ENCODE measurements around the gene PNMA1.
"Not testable (repeated sequence)": the region's sequence is repeated elsewhere in the genome, so short reads cannot be mapped to it uniquely, and the experiment has no call there.

The PNMA1 gene

DNA sequence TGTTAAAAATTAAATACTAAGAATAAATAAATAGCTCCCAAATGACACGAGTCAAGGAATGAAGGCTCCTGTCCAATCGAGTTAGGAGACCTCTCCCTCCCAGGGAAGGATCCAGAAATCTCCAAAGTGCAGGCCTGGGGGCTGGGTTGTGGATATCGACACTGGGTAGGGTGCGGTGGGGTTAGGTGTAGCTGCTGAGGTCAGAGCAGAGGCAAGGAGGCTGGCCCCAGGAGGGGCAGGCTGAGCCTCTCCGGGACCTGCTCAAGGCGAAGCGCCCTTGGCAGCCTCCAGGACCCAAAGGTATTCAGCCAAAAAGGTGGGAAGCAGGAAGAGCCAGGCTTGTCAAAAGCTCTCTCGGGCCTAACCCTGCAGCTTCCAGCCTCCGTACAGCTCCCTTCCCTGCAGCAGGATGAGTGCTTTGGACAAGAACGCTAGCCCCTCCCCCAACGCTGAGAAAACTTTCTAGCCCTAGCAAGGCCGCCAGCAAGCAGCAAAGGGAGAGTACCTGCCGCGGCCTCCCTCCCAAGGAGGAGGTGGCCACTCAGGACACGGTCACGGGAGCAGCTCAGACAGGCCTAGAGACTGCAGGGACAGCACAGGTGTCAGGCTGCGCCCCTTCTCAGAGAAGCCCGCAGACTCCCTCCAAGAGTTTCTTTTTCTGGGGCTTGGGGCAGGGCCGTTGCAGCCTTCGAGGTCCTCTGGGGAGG is 3.7 kb upstream of the PNMA1 start:
- no peak for DNase-seq (ENCODE audit: low spot score)

DNA sequence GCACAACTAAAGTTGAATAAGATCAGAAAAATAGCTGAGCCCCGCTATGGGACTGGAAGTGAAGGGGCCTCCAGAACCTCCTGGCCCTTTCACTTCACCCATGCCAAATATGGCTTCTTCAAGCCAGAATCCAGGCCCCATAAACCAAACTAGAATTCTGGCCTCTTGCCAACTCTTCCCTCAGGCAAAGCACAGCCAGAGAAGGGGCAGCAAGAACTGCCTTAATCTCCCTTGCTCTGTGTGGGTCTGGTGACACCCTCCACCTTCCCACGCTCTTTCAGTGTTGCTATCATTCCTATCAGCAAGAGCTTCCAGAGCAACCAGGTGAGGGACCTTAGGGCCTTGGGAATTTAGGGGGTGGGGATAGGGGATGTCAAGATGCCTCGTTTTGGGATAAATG is 3.1 kb upstream of the PNMA1 start:
- no peak for DNase-seq (ENCODE audit: low spot score)

DNA sequence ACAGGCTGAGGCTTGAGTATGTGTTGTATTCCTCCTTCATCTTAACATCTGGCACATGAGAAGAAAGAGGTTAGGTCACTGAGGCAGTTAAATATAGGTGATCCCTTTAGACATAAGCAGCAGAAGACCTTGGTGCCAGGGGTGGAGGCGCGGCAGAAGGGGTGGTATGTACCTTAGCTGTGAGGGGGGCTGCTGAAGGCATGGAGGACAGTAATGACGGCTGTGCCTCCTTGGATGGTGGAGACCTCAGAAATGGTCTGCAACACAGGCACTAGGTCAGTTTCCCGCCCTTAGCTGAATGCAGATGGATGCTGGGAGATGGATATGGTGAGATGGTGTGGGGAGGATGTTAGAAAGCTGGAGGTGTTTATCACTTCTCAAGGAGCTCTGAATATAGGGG is 1.5 kb upstream of the PNMA1 start:
- no peak for DNase-seq (ENCODE audit: low spot score)

- DNase-seq (ENCODE audit: low spot score): no peak
Observed at GRCh38 chr14:73714656-73715081, 485 bp upstream of the PNMA1 start.

DNA sequence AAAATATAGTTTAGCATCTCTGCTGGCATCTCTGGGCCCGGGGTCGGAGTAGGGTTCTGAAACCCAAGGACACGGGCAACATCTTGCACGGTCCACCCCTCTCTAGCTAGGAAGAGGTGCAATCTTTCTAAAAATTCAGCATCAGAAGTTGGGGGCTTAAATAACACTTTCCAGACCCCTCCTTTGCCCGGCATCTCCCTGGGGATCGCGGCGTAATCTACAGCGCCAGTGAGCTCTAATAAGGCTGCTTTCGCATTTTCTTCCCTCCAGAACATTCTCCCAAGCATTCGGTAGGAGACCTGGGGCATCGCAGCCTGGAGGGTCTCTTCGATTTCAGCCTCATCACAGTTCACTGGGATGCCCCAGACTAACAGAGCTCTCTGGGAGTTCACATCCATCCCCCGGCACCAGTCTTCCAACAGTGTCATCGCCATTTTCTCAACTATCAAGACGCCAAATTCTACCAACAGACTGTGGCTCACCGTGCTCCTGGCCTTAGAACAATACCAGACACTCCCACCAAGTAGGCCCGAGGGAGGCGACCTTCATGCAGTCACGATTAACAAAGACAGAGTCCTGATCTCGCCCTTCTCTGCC is 880 bp downstream of the PNMA1 start:
- DNase-seq (ENCODE audit: low spot score): no peak

DNA sequence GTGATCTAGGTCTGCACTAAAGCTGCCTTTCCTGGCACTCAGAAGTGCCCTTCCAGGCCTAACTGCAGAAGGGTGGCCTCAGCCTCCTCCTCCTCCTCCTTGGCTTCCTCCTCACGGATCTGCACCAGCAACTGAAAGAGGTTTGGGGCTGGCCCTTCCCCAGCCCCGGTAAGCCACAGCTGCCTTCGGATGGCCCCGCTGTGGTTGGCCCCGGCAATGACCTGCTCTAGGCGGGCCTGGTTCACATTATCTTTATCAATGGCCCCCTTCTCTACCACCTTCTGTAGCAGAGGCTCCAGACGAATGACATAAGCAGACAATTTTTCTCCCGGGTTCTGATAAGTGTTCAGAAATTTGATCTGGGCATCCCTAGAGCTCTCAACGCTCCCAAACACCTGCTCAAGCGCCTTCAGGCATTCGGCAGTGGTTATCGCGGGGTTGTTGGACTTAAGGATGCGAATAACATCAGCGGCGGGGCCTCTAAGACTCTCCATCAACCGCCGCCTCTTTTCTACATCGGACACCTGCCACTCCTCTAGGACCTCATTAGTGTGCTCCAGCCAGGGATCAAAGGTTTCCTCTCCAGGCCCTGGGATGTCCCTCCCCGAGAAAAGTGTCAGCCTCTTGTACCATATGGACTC is 1.5 kb downstream of the PNMA1 start:
- peak; percentile 58 for DNase-seq (ENCODE audit: low spot score)

DNA sequence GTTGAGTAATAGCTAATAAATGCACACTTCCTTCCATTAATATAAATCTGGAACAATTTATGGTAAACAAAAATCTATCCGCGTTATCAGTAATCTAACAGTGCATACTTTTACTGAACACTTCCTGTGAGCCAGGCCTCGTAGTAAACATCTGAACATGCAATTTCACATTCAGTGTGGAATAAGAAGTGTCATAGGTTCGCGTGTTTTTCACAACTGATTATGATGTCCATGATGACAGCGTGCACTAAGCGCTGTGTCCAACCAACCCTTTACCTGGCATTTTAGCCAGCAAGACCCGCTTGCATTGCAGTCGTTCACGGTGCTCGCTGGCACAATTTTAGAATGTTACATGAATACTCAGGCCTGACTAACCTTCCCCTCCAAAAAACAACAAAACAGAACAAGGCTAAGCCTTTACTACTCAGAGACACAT is 2.1 kb downstream of the PNMA1 start:
- DNase-seq (ENCODE audit: low spot score): no peak

DNA sequence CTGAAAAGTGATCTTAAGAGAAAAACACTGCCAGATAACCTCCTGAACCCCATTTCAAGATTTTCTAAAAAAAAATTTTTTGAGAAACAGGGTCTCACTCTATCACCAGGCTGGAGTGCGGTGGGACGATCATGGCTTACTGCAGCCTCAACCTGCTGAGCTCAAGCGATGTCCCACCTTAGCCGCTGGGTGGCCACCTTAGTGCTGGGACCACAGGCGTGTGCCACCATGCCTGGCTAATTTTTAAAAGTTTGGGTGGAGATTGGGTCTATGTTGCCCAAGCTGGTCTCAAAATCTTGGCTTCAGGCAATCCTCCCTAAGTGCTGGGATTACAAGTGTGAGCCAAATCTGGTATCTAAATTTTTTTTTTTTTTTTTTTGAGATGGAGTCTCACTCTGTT is 3.4 kb downstream of the PNMA1 start:
- no peak for DNase-seq (ENCODE audit: low spot score)

DNA sequence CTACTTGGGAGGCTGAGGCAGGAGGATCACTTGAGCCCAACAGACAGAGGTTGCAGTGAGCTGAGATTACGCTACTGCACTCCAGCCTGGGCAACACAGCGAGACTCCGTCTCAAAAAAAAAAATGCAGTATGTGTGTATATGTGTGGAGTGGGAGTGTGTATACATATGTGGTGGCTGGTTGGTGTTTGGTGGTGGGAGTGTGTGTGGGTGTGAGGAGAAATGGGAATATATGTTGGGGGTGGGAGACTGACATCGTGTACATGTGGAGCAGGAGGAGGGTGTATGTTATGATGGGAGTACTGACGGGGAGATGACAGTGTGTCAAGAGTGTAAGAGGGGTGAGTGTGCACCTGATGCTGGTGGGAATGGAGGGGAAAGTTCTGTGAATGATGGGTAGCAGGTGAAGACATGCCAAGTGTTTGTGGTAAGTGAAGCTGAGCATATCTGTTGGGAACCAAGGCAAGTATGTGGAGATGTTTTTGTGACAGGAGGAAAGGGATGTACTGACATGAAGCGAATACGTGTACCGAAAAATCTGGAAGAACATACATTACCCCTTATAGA is 4.2 kb downstream of the PNMA1 start:
- no peak for DNase-seq (ENCODE audit: low spot score)

DNA sequence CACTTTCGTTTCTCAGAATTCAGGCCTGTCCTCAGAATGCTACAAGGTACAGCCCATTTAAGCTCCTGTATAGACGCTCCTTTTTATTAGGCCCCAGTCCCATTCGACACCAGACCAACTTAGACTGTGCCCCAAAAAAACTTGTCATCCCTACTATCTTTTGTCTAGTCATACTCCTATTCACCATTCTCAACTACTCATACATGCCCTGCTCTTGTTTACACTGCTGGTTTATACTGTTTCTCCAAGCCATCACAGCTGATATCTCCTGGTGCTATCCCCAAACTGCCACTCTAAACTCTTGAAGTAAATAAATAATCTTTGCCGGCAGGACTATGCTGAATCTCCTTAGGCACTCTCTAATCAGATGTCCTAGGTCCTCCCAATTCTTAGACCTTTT is 6.1 kb downstream of the PNMA1 start:
- DNase-seq (ENCODE audit: low spot score): not testable (repeated sequence)

GRCh38 chr14:73700325-73700724 is 13.9 kb downstream of the PNMA1 start:
- DNase-seq (ENCODE audit: low spot score): no peak

DNA sequence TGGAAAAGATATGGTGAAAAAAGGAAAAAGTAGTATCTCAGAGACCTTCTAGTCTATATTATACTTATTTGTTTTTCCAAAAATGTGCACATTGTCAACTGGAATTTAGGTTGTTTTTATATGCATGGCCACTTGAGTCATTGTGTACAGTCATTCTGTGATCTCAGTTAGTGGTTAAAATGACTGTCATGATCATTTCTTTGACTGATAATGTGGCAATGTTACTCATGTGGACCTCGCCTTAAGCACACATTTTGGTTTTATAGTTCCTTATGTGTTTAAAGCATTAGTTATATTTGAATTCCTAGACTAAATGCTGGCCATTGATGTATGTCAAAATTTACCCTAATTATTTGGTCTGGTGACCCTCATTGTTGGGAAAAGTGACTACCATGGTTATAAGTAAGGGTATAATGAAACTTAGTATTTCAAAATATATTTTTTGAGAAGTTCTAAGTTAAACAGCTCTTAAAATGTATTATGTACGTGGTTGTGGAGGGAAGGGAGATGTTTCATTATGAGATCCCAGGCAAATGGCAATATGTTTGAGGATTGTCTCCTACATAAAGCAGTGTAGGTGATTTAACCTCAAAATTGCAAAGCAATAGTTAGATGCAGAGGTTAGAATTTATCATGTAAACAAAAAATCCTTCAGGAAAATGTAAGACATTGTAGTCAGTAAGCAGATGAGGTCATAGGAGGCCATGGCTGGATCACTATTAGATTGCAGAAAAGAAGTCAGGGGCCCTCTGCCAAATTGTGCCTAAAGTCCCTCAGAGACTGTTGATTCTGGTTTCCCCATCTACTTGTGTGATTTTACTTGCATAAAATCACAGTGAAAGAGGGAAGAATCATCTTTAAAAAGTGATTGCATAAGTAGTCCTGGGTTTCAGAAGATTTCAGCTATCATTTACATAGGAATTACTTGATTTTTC is 17.5 kb downstream of the PNMA1 start:
- no peak for DNase-seq (ENCODE audit: low spot score)

- no peak for DNase-seq (ENCODE audit: low spot score)
Observed at GRCh38 chr14:73695997-73696396, 18.2 kb downstream of the PNMA1 start.

DNA sequence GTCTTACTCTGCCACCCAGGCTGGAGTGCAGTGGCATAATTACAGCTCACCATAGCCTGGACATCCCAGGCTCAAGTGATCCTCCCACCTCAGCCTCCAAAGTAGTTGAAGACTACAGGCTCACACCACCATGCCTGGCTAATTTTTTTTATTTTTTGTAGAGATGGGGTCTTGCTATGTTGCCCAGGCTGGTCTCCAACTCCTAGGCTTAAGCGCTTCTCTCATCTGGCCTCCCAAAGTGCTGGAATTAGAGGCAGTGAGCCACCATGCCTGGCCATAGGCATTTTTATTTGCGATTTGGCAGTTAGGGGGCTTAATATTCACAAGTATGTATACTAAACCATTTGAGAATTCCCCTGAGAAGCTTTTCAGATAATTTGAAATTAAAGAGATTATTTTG is 19.1 kb downstream of the PNMA1 start:
- no peak for DNase-seq (ENCODE audit: low spot score)

DNA sequence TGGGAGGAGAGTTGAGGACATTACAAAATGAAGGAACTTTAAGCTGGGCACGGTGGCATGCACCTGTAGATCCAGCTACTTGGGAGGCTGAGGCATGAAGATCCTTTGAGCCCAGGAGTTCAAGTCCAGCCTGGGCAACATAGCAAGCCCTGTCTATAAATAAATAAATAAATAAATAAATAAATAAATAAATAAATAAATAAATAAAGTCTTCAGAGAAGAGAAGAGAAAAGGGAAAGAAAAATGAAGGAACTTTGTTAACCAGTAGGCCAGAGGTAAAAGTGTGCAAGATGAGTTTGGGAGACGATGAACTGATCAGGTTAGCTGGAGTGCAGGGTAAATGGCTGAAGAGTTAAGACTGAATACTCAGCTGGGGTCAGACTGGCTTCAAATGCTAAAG is 20.1 kb downstream of the PNMA1 start:
- no peak for DNase-seq (ENCODE audit: low spot score)

- DNase-seq (ENCODE audit: low spot score): no peak
Observed at GRCh38 chr14:73686901-73687300, 27.3 kb downstream of the PNMA1 start.

GRCh38 chr14:73685328-73685727 is 28.9 kb downstream of the PNMA1 start:
- no peak for DNase-seq (ENCODE audit: low spot score)

DNA sequence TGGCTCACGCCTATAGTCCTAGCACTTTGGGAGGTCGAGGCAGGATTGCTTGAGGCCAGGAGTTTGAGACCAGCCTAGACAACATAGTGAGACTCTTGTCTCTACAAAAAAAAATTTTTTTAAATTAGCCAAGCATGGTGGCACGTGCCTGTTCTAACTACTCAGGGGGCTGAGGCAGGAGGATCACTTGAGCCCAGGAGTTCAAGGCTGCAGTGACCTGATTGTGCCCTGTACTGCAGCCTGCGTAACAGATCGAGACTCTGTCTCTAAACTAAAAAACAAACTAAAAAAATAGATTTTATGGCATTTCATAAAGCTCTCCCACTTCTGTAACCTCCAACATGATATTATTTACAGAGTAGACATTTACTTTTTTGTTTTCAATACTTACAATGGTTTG is 29.6 kb downstream of the PNMA1 start:
- no peak for DNase-seq (ENCODE audit: low spot score)

- no peak for DNase-seq (ENCODE audit: low spot score)
Observed at GRCh38 chr14:73680821-73681220, 33.4 kb downstream of the PNMA1 start.

DNA sequence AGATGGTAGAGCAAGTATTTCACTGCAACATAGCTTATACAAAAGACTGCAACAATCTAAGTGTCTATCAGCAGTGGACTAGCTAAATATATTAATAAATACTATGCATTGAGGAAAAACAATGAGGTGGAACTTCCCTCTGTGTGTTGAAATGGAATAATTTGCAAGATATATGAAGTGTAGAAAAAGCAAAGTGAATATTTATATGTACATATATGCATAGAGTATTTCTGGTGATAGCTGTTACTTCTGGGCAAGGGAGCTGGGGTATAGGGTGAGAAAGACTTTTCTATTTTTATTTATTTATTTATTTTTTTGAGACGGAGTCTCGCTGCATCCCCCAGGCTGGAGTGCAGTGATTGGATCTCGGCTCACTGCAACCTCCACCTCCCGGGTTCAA is 35.5 kb downstream of the PNMA1 start:
- DNase-seq (ENCODE audit: low spot score): no peak

- no peak for DNase-seq (ENCODE audit: low spot score)
Observed at GRCh38 chr14:73674986-73675385, 39.2 kb downstream of the PNMA1 start.

DNA sequence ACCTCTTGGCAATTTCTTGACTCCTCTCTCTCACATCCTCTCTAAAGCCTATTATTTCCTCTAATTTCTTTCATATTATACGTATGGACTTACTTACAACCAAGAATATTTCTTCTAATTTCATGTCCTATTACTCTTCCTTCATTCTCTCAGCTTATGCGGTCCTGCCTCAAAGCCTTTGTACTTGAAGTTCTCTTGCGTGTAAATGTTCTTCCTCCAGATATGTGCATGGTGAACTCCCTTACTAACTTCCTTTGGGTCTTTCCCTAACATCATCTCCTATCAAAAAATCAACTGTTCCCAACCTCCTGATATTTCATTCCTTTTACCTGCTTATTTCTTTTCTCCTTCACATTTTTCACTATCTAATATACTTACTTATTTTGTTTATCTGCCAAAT is 46.3 kb downstream of the PNMA1 start:
- DNase-seq (ENCODE audit: low spot score): no peak

All from SK-N-DZ (cell line).